Lower leg skin (tissue), 3 donors: ENCODE data around the gene GPR39.

Experiments used
- POLR2A ChIP-seq, 2 donors: fragments of 450-650 bp; IDR thresholded peaks; one replicate each; pipeline ENCODE4 v1.6.1; 2016 to 2017; ENCODE audit warnings: antibody characterized with exemption in 2 of 2, mild to moderate bottlenecking in 1 of 2, moderate library complexity in 1 of 2
- TF ChIP-seq, protein P1 (sequence below), 3 donors: fragments of 450-650 bp; IDR thresholded peaks; one replicate each; pipeline ENCODE4 v1.5.1; 2016; ENCODE audit warnings: antibody characterized with exemption in 3 of 3, mild to moderate bottlenecking in 3 of 3, moderate library complexity in 2 of 3

- no peak for TF ChIP-seq POLR2A (IDR thresholded peaks at IDR 0.05)
- TF ChIP-seq, protein P1, sequence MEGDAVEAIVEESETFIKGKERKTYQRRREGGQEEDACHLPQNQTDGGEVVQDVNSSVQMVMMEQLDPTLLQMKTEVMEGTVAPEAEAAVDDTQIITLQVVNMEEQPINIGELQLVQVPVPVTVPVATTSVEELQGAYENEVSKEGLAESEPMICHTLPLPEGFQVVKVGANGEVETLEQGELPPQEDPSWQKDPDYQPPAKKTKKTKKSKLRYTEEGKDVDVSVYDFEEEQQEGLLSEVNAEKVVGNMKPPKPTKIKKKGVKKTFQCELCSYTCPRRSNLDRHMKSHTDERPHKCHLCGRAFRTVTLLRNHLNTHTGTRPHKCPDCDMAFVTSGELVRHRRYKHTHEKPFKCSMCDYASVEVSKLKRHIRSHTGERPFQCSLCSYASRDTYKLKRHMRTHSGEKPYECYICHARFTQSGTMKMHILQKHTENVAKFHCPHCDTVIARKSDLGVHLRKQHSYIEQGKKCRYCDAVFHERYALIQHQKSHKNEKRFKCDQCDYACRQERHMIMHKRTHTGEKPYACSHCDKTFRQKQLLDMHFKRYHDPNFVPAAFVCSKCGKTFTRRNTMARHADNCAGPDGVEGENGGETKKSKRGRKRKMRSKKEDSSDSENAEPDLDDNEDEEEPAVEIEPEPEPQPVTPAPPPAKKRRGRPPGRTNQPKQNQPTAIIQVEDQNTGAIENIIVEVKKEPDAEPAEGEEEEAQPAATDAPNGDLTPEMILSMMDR (IDR thresholded peaks at IDR 0.05): no peak
Observed at GRCh38 chr2:132654335-132654734, 237.7 kb downstream of the GPR39 start.
